Measurements from ENCODE around the gene TLCD3B. TPM values are rescaled to one million over a fixed set of nuclear protein-coding genes. Genes with fewer than 3 reads are reported as not detected.

Gene TLCD3B
- total RNA-seq, 1 donor from 2014 or later, result not detected

DNA sequence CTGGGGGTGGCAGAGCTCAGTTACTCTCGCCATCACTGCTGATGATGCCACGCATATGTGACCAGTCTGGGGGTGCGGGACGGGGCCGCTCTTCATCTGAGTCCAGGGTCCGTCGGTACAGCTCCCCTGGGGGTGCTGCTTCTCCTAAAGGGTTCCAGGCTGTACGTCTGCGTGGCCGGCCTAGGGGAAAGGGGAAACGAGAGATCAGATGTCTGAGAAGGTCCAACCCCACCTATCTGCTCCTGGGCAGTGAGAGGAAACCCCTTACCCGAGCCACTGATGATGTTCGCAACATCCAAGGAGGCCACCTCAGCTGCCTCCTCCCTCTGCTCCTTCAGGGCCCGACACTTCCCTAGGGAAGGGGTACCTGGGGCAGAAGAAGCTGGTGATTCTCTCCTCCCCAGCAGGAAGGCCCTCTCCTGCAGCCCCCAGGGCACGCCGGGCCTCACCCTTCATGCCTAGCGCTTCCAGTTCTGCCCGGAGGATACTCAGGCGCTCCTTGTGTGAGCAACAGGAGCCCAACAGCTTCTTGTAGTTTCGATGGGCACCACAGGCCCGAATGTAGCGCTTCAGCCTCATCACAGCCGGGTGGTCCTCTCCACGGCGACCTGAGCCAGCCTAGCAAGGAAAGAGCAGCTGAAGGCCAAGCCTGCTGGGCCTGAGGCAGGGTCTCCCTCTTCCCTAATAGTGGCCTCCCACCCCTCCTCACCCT is 37.7 kb downstream of the TLCD3B start:
- H3K27me3 ChIP-seq (ENCODE audit: low read depth), result no peaks in the 10 kb centered on the region
- no peak overlapping the region for H3K27ac ChIP-seq (replicated peaks)
- peaks cover 53% of the 10 kb centered on the region for H3K4me1 ChIP-seq
- peaks cover 67% of the 10 kb centered on the region for H3K36me3 ChIP-seq
- DNase-seq, result no peak
- no peaks in the 10 kb centered on the region for H3K9me3 ChIP-seq (replicated peaks)
- TF ChIP-seq, protein P1, sequence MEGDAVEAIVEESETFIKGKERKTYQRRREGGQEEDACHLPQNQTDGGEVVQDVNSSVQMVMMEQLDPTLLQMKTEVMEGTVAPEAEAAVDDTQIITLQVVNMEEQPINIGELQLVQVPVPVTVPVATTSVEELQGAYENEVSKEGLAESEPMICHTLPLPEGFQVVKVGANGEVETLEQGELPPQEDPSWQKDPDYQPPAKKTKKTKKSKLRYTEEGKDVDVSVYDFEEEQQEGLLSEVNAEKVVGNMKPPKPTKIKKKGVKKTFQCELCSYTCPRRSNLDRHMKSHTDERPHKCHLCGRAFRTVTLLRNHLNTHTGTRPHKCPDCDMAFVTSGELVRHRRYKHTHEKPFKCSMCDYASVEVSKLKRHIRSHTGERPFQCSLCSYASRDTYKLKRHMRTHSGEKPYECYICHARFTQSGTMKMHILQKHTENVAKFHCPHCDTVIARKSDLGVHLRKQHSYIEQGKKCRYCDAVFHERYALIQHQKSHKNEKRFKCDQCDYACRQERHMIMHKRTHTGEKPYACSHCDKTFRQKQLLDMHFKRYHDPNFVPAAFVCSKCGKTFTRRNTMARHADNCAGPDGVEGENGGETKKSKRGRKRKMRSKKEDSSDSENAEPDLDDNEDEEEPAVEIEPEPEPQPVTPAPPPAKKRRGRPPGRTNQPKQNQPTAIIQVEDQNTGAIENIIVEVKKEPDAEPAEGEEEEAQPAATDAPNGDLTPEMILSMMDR (IDR thresholded peaks at IDR 0.05; ENCODE audit: borderline replicate concordance), result no peak
- no peak overlapping the region for H3K4me3 ChIP-seq
- intact Hi-C loops (cut with micrococcal nuclease), result no loop called here

DNA sequence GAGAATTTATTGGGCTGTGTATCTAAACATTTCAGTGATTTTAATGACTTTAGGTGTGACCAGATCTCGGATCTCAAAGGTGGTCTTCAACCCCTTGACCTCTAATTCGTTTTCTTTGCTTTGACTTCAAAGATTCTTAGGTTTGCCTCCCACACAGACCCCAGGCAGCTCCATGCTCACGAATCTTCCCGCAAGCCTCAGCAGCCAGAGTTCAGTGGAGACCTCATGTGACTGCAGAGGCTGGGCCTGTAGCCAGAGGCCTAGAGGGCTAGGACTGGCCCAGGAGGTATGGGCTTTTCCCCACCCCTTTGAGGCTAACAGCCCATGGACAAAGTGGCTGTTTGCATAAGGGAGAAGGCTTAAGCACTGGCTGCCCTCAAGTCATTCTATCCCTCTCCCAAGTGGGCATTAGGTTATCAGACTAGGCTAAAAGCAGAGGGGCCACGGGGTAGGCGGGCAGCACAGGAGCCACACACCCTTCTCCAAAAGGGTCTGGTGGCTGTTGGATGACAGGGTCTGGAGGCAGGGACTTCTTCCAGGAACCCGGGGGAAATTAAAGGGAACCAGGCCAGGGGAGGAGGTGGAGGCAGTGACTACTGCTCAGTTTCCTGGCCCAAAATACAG is 38.6 kb downstream of the TLCD3B start:
- no peak for DNase-seq
- Histone ChIP-seq H3K4me3 (no peak overlapping the region), H3K36me3 (peaks cover 67% of the 10 kb centered on the region), H3K27ac (replicated peaks) (no peak overlapping the region), H3K4me1 (peaks cover 50% of the 10 kb centered on the region), H3K9me3 (replicated peaks) (no peaks in the 10 kb centered on the region), H3K27me3 (ENCODE audit: low read depth) (no peaks in the 10 kb centered on the region)
- intact Hi-C loops (cut with micrococcal nuclease), result no loop called here
- TF ChIP-seq, protein P1 (IDR thresholded peaks at IDR 0.05; ENCODE audit: borderline replicate concordance), result no peak

DNA sequence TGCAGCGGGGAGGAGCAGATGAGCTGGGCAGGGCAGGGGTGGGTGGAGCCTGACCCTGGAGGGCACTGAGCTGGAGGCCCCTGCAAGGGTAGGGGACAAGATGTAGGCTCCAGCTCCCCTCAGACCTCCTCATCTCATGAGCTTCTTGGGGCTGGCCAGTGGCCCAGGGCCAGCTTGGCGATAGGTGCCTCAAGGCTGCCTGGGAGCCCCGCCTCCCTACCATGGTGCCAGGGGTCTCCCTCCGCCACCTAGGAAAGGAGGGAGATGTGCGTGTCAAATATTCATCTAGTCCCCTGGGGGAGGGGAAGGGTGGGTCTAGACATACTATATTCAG is 39.5 kb downstream of the TLCD3B start:
- Histone ChIP-seq H3K9me3 (replicated peaks) (no peaks in the 10 kb centered on the region), H3K27me3 (ENCODE audit: low read depth) (no peaks in the 10 kb centered on the region), H3K36me3 (peaks cover 75% of the 10 kb centered on the region), H3K27ac (replicated peaks) (no peak overlapping the region), H3K4me1 (peaks cover 40% of the 10 kb centered on the region), H3K4me3 (no peak overlapping the region)
- intact Hi-C loops (cut with micrococcal nuclease), result no loop called here
- DNase-seq, result no peak
- TF ChIP-seq, protein P1 (IDR thresholded peaks at IDR 0.05; ENCODE audit: borderline replicate concordance), result no peak

DNA sequence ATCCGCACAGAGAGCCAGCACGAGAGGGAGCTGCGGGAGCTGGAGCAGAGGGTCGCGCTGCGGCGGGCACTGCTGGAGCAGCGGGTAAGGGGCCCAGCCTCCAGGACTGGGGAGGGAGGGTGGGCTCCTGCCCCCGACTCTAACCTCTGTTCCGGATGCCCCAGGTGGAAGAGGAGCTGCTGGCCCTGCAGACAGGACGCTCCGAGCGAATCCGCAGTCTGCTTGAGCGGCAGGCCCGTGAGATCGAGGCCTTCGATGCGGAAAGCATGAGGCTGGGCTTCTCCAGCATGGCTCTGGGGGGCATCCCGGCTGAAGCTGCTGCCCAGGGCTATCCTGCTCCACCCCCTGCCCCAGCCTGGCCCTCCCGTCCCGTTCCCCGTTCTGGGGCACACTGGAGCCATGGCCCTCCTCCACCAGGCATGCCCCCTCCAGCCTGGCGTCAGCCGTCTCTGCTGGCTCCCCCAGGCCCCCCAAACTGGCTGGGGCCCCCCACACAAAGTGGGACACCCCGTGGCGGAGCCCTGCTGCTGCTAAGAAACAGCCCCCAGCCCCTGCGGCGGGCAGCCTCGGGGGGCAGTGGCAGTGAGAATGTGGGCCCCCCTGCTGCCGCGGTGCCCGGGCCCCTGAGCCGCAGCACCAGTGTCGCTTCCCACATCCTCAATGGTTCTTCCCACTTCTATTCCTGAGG is 40.0 kb downstream of the TLCD3B start:
- Histone ChIP-seq H3K27me3 (ENCODE audit: low read depth) (no peaks in the 10 kb centered on the region), H3K27ac (replicated peaks) (no peak overlapping the region), H3K4me1 (peaks cover 36% of the 10 kb centered on the region), H3K4me3 (no peak overlapping the region), H3K9me3 (replicated peaks) (no peaks in the 10 kb centered on the region), H3K36me3 (peaks cover 80% of the 10 kb centered on the region)
- DNase-seq, result no peak
- TF ChIP-seq, protein P1 (IDR thresholded peaks at IDR 0.05; ENCODE audit: borderline replicate concordance), result no peak
- intact Hi-C loops (cut with micrococcal nuclease), result no loop called here

DNA sequence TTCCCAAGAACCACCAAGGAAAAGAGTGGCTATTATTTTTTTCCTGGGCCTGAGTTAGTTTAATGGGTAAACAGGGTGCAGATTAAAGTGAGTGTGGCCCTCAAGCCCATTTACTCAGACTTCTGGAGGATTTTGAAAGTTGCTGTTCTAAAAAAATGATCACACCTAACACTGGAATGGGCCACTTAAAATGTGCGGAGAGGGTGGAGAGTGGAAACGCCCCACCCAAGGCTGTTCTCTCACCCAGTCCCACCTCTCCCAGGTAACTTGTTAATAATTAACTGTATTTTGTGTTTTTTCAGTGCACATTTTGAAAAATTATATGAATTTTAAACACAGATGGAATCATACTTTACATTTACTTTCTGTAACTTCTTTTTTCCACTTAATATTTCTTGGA is 41.0 kb downstream of the TLCD3B start:
- H3K4me1 ChIP-seq, result peaks cover 27% of the 10 kb centered on the region
- no peak overlapping the region for H3K27ac ChIP-seq (replicated peaks)
- no peaks in the 10 kb centered on the region for H3K27me3 ChIP-seq (ENCODE audit: low read depth)
- intact Hi-C loops (cut with micrococcal nuclease), result no loop called here
- H3K36me3 ChIP-seq, result peaks cover 90% of the 10 kb centered on the region
- no peak overlapping the region for H3K4me3 ChIP-seq
- no peak for DNase-seq
- TF ChIP-seq, protein P1 (IDR thresholded peaks at IDR 0.05; ENCODE audit: borderline replicate concordance), result no peak
- H3K9me3 ChIP-seq (replicated peaks), result no peaks in the 10 kb centered on the region

All from left ventricle myocardium inferior (tissue), 1 donor.